Vagina (tissue), 2 donors: ENCODE data around the gene HLTF. TPM values are rescaled to one million over a fixed set of nuclear protein-coding genes. Genes with fewer than 3 reads are reported as not detected.

Experiments used
- DNase-seq, 2 donors: peaks; one replicate each; pipeline ENCODE4 v3.0.0-alpha.2; 2017; ENCODE audit errors: extremely low spot score in 2 of 2
- H3K27ac ChIP-seq: fragments of 200-600 bp; sonication (generic); one replicate; pipeline ENCODE4 v1.5.1; 2019
- H3K27me3 ChIP-seq: fragments of 200-600 bp; sonication (generic); one replicate; pipeline ENCODE4 v1.5.1; 2019
- H3K36me3 ChIP-seq, 2 donors: fragments of 200-600 bp; sonication (generic); one replicate each; pipeline ENCODE4 v1.5.1; 2017 to 2019
- H3K4me1 ChIP-seq: fragments of 200-600 bp; sonication (generic); one replicate; pipeline ENCODE4 v1.5.1; 2019
- H3K4me3 ChIP-seq, 2 donors: fragments of 200-600 bp; sonication (generic); 1 replicate in 1 of 2; 2 replicates in 1 of 2; pipeline ENCODE4 v1.5.1; 2016 to 2019
- H3K9me3 ChIP-seq: fragments of 200-600 bp; sonication (generic); one replicate; pipeline ENCODE4 v1.5.1; 2019
- CTCF ChIP-seq, 3 experiments: fragments of 450-650 bp in 2 of 3; fragments of 200-600 bp in 1 of 3; sonication (generic) in 1 of 3; IDR thresholded peaks; one replicate each; pipeline ENCODE4 v1.5.1; 2017 to 2019; ENCODE audit warnings: antibody characterized with exemption in 3 of 3, mild to moderate bottlenecking in 2 of 3, moderate library complexity in 2 of 3
- POLR2A ChIP-seq, 2 donors: fragments of 450-650 bp; IDR thresholded peaks; one replicate each; pipeline ENCODE4 v1.6.1; 2017; ENCODE audit warnings: antibody characterized with exemption in 2 of 2, mild to moderate bottlenecking in 2 of 2, moderate library complexity in 2 of 2
- POLR2AphosphoS5 ChIP-seq, 2 donors: sonication (generic); formaldehyde crosslinking; IDR thresholded peaks; one replicate each; pipeline ENCODE4 v1.9.0; 2017; ENCODE audit warnings: antibody characterized with exemption in 2 of 2, mild to moderate bottlenecking in 2 of 2, low read depth in 1 of 2; ENCODE audit not compliant: insufficient read depth in 1 of 2
- intact Hi-C: fragments of 100-400 bp; cut with DNase I; formaldehyde crosslinking; loops from one replicate; pipeline ENCODE4 v1.15.1; 2023
- total RNA-seq: library from RNA; depleted of rRNA; stranded (reverse); fragments of >200 nt; gene quantifications from one replicate; pipeline ENCODE4 v1.2.3, GENCODE V29; 2016

Gene HLTF
- total RNA-seq, 1 donor from 2014 or later = 27.0 TPM

DNA sequence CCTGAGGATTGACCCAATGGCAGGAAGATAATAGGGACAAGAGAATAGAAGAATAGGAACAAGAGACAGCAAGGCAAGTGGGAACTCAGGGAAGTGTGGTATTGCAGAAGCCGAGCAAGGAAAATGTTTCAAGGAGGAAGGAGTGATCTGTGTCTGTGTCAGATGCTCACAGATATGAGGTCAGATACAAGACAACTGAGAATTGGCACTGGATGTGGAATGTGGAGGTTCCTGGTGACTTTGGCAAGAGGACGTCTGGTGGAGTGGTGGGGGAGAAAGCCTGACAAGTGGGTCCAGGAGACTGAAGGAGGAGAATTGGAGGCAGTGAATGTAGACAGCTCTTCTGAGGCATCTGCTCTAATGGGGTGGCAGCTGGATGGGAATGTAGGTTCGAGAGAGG, 70.9 kb downstream of the HLTF start:
- Histone ChIP-seq H3K4me1 (peaks cover 10% of the 10 kb centered on the region), H3K36me3 (peaks cover 0 to 6% of the 10 kb centered on the region in 2 donors)

DNA sequence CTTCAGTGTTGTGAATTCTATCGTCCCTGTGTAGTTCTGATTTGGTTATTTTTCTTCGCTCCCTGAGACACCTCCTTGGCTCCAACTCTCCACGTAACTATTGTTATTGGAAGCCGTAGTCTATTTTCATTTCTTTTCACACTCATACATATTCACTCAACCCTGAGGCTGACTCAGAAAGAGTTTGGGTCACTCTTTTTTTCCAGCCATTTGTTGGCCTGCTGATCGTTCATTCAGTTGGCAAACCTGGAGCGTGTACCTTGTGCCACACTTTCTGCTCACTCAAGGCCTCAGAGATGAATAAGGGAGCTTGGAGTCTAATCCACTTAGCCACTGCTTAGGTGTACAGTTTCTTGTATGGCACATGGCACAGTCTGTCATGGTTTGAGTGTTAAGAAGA, 72.6 kb downstream of the HLTF start:
- H3K27me3 ChIP-seq = no peaks in the 10 kb centered on the region
- TF ChIP-seq POLR2AphosphoS5 (IDR thresholded peaks at IDR 0.05; ENCODE audit: insufficient read depth in 1 of 2, low read depth in 1 of 2) (no peak), POLR2A (IDR thresholded peaks at IDR 0.05) (no peak), CTCF (IDR thresholded peaks at IDR 0.05) (no peak)
- H3K27ac ChIP-seq = no peak overlapping the region
- no peaks in the 10 kb centered on the region for H3K9me3 ChIP-seq
- intact Hi-C loops = no loop called here
- H3K4me1 ChIP-seq = peaks cover 10% of the 10 kb centered on the region
- DNase-seq = no peak
- no peak overlapping the region for H3K4me3 ChIP-seq
- peaks cover 3 to 13% of the 10 kb centered on the region in 2 donors for H3K36me3 ChIP-seq

More for the DNA sequence above, 70.9 kb downstream of the HLTF start:
- no peaks in the 10 kb centered on the region for H3K9me3 ChIP-seq
- TF ChIP-seq POLR2AphosphoS5 (IDR thresholded peaks at IDR 0.05; ENCODE audit: insufficient read depth in 1 of 2, low read depth in 1 of 2) (no peak), CTCF (IDR thresholded peaks at IDR 0.05) (no peak), POLR2A (IDR thresholded peaks at IDR 0.05) (no peak)
- no peak overlapping the region for H3K4me3 ChIP-seq
- H3K27me3 ChIP-seq = no peaks in the 10 kb centered on the region
- no peak overlapping the region for H3K27ac ChIP-seq
- no peak for DNase-seq
- intact Hi-C loops = no loop called here

- H3K4me3 ChIP-seq = no peak overlapping the region
- TF ChIP-seq POLR2AphosphoS5 (IDR thresholded peaks at IDR 0.05; ENCODE audit: insufficient read depth in 1 of 2, low read depth in 1 of 2) = no peak
- no peak for TF ChIP-seq POLR2A (IDR thresholded peaks at IDR 0.05)
- no peak for DNase-seq
- no peak overlapping the region for H3K27ac ChIP-seq
- H3K4me1 ChIP-seq = peaks cover 3% of the 10 kb centered on the region
- H3K9me3 ChIP-seq = no peaks in the 10 kb centered on the region
- no peaks in the 10 kb centered on the region for H3K27me3 ChIP-seq
- peaks cover 3 to 25% of the 10 kb centered on the region in 2 donors for H3K36me3 ChIP-seq
- intact Hi-C loops = no loop called here
These were observed 74.7 kb downstream of the HLTF start for GRCh38 chr3:149011676-149012075.

DNA sequence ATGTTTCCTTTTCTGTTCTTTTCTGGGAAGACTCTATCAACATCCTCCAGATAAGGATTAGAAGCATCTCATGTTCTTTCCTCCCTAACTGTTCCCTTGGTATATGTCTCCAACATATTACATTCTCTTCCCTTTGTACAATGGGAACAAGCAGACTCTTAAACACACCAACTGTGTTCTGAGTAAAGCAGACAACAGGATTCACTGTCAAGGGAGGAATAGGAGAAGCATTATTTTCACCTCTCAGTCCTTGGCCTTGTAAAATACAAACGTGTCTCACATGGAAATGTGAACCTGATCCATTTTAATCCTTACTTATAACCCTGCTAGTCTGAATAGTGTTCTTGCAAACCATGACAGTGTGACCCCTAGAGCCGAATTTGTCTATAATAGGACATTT, 75.4 kb downstream of the HLTF start:
- H3K9me3 ChIP-seq = no peaks in the 10 kb centered on the region
- DNase-seq = no peak
- H3K27me3 ChIP-seq = no peaks in the 10 kb centered on the region
- H3K4me3 ChIP-seq = no peak overlapping the region
- peaks cover 3 to 25% of the 10 kb centered on the region in 2 donors for H3K36me3 ChIP-seq
- H3K27ac ChIP-seq = no peak overlapping the region
- H3K4me1 ChIP-seq = no peaks in the 10 kb centered on the region
- intact Hi-C loops = no loop called here
- TF ChIP-seq CTCF (IDR thresholded peaks at IDR 0.05) (no peak), POLR2AphosphoS5 (IDR thresholded peaks at IDR 0.05; ENCODE audit: insufficient read depth in 1 of 2, low read depth in 1 of 2) (no peak), POLR2A (IDR thresholded peaks at IDR 0.05) (no peak)

DNA sequence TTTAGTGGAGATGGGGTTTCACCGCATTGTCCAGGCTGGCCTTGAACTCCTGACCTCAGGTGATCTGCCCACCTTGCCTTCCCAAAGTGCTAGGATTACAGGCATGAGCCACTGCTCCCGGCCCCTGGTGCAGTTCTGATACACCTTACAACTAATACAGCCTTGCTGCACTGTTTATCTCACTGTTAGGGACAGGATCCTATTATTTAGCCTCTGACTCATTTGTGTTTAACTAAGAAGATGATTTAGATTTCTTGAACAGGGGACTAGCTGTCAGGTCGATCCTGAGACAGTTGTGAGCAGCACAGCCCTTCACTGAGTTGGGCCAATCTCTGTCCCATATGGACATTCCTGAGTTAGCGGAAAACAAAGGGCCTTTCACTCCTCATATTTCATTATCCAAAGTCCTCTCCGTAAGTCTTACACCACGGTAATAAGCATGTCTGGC, 75.8 kb downstream of the HLTF start:
- intact Hi-C loops = no loop called here
- TF ChIP-seq POLR2AphosphoS5 (IDR thresholded peaks at IDR 0.05; ENCODE audit: insufficient read depth in 1 of 2, low read depth in 1 of 2) = no peak
- TF ChIP-seq POLR2A (IDR thresholded peaks at IDR 0.05) = no peak
- no peak for TF ChIP-seq CTCF (IDR thresholded peaks at IDR 0.05)
- H3K36me3 ChIP-seq = peaks cover 3 to 27% of the 10 kb centered on the region in 2 donors
- DNase-seq = no peak
- no peak overlapping the region for H3K27ac ChIP-seq
- no peak overlapping the region for H3K4me3 ChIP-seq
- no peaks in the 10 kb centered on the region for H3K4me1 ChIP-seq
- no peaks in the 10 kb centered on the region for H3K27me3 ChIP-seq
- no peaks in the 10 kb centered on the region for H3K9me3 ChIP-seq
